ENCODE data around the gene SPPL3.

The SPPL3 gene

GRCh38 chr12:120725151-120725658, 179.0 kb downstream of the SPPL3 start:
- no peak for TF ChIP-seq CTCF (conservative IDR thresholded peaks at IDR 0.05; ENCODE audit: low read length)
- no peak for DNase-seq (ENCODE audit: low read depth)
- H3K4me3 ChIP-seq (ENCODE audit: low read length) = peak overlapping the region; percentile 69

GRCh38 chr12:120724720-120725119, 179.4 kb downstream of the SPPL3 start:
- TF ChIP-seq CTCF (conservative IDR thresholded peaks at IDR 0.05; ENCODE audit: low read length) = no peak
- no peak overlapping the region for H3K4me3 ChIP-seq (ENCODE audit: low read length)
- DNase-seq (ENCODE audit: low read depth) = no peak

- TF ChIP-seq CTCF (conservative IDR thresholded peaks at IDR 0.05; ENCODE audit: low read length) = no peak
- DNase-seq (ENCODE audit: low read depth) = peak; percentile 44
- no peak overlapping the region for H3K4me3 ChIP-seq (ENCODE audit: low read length)
Measured at GRCh38 chr12:120722784-120723183, 181.4 kb downstream of the SPPL3 start.

- TF ChIP-seq CTCF (conservative IDR thresholded peaks at IDR 0.05; ENCODE audit: low read length) = no peak
- H3K4me3 ChIP-seq (ENCODE audit: low read length) = no peak overlapping the region
- no peak for DNase-seq (ENCODE audit: low read depth)
Measured at GRCh38 chr12:120721866-120722265, 182.3 kb downstream of the SPPL3 start.

GRCh38 chr12:120720987-120721801, 183.0 kb downstream of the SPPL3 start:
- H3K4me3 ChIP-seq (ENCODE audit: low read length) = no peak overlapping the region
- no peak for TF ChIP-seq CTCF (conservative IDR thresholded peaks at IDR 0.05; ENCODE audit: low read length)
- DNase-seq (ENCODE audit: low read depth) = no peak

- no peak overlapping the region for H3K4me3 ChIP-seq (ENCODE audit: low read length)
- no peak for TF ChIP-seq CTCF (conservative IDR thresholded peaks at IDR 0.05; ENCODE audit: low read length)
- peak; percentile 70 for DNase-seq (ENCODE audit: low read depth)
Measured at GRCh38 chr12:120720234-120720986, 183.7 kb downstream of the SPPL3 start.

All from AG10803 (cell line).